ENCODE measurements around the gene ELF2. TPM values are rescaled to one million over a fixed set of nuclear protein-coding genes. Genes with fewer than 3 reads are reported as not detected.

Gene ELF2
- total and polyA plus RNA-seq, 2 experiments from 2014 or later: 38.2 to 48.8 TPM

DNA sequence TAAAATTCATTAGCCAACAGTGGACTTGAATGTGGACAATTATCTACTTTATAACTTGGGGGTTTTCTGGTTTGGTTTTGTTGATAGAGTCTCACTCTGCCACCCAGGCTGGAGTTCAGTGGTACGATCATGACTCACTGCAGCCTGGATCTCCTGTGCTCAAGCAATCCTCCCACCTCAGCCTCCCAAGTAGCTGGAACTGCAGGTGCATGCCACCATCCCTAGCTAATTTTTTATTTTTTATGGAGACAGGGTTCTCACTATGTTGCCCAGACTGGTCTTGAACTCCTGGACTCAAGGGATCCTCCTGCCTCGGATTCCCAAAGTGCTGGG is 12.4 kb upstream of the ELF2 start:
- Histone ChIP-seq H3K4me2 (no peak overlapping the region), H3K27me3 (ENCODE audit: insufficient read depth) (no peaks in the 10 kb centered on the region), H3K36me3 (ENCODE audit: insufficient read depth) (no peaks in the 10 kb centered on the region), H3K79me2 (replicated peaks; ENCODE audit: insufficient read depth) (no peaks in the 10 kb centered on the region), H3K27ac (ENCODE audit: low read depth) (no peak overlapping the region; the same call in 1 of the 2 replicates), H2AFZ (peak overlapping the region; percentile 33; the same call in 1 of the 2 replicates), H4K20me1 (replicated peaks; ENCODE audit: insufficient read depth) (no peaks in the 10 kb centered on the region), H3F3A (replicated peaks; ENCODE audit: low read depth) (peaks cover 4% of the 10 kb centered on the region; the same call in 1 of the 2 replicates), H3K4me3 (no peak overlapping the region), H3K4me1 (ENCODE audit: insufficient read depth) (peaks cover 9% of the 10 kb centered on the region; the same call in 1 of the 2 replicates), H3K9me2 (ENCODE audit: insufficient read depth) (no peaks in the 10 kb centered on the region)
- peaks cover 2% of the 10 kb centered on the region for H3K27me3 Mint-ChIP-seq (ENCODE audit: insufficient read depth, low read depth, poor library complexity)
- peaks cover 9% of the 10 kb centered on the region for H3K4me1 Mint-ChIP-seq
- peak overlapping the region; percentile 76 for H3K27ac Mint-ChIP-seq
- H3K4me3 Mint-ChIP-seq: no peak overlapping the region
- no peak for ATAC-seq
- no peak for DNase-seq (ENCODE audit: low spot score)
- no peaks in the 10 kb centered on the region for H3K9me3 Mint-ChIP-seq
- H3K36me3 Mint-ChIP-seq (ENCODE audit: low read depth): no peaks in the 10 kb centered on the region
- TF ChIP-seq EZH2phosphoT487 (IDR thresholded peaks at IDR 0.05; ENCODE audit: unreplicated experiment) (no peak), CREB1 (CRISPR knock-in tag; IDR thresholded peaks at IDR 0.05; ENCODE audit: low read depth) (no peak), NANOG (IDR thresholded peaks at IDR 0.05; ENCODE audit: borderline replicate concordance) (no peak), POLR2AphosphoS5 (IDR thresholded peaks at IDR 0.05; ENCODE audit: low read depth) (no peak), STAT1 (IDR thresholded peaks at IDR 0.05; ENCODE audit: unreplicated experiment) (no peak), ZNF114 (CRISPR knock-in tag; IDR thresholded peaks at IDR 0.05) (no peak), JUNB (IDR thresholded peaks at IDR 0.05; ENCODE audit: unreplicated experiment) (no peak), ZNF331 (CRISPR knock-in tag; IDR thresholded peaks at IDR 0.05; ENCODE audit: low read depth) (no peak)
- TF ChIP-seq, protein P1, sequence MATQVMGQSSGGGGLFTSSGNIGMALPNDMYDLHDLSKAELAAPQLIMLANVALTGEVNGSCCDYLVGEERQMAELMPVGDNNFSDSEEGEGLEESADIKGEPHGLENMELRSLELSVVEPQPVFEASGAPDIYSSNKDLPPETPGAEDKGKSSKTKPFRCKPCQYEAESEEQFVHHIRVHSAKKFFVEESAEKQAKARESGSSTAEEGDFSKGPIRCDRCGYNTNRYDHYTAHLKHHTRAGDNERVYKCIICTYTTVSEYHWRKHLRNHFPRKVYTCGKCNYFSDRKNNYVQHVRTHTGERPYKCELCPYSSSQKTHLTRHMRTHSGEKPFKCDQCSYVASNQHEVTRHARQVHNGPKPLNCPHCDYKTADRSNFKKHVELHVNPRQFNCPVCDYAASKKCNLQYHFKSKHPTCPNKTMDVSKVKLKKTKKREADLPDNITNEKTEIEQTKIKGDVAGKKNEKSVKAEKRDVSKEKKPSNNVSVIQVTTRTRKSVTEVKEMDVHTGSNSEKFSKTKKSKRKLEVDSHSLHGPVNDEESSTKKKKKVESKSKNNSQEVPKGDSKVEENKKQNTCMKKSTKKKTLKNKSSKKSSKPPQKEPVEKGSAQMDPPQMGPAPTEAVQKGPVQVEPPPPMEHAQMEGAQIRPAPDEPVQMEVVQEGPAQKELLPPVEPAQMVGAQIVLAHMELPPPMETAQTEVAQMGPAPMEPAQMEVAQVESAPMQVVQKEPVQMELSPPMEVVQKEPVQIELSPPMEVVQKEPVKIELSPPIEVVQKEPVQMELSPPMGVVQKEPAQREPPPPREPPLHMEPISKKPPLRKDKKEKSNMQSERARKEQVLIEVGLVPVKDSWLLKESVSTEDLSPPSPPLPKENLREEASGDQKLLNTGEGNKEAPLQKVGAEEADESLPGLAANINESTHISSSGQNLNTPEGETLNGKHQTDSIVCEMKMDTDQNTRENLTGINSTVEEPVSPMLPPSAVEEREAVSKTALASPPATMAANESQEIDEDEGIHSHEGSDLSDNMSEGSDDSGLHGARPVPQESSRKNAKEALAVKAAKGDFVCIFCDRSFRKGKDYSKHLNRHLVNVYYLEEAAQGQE (IDR thresholded peaks at IDR 0.05; ENCODE audit: unreplicated experiment): no peak
- TF ChIP-seq, protein P2, sequence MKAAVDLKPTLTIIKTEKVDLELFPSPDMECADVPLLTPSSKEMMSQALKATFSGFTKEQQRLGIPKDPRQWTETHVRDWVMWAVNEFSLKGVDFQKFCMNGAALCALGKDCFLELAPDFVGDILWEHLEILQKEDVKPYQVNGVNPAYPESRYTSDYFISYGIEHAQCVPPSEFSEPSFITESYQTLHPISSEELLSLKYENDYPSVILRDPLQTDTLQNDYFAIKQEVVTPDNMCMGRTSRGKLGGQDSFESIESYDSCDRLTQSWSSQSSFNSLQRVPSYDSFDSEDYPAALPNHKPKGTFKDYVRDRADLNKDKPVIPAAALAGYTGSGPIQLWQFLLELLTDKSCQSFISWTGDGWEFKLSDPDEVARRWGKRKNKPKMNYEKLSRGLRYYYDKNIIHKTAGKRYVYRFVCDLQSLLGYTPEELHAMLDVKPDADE (IDR thresholded peaks at IDR 0.05): no peak
- TF ChIP-seq, protein P3, sequence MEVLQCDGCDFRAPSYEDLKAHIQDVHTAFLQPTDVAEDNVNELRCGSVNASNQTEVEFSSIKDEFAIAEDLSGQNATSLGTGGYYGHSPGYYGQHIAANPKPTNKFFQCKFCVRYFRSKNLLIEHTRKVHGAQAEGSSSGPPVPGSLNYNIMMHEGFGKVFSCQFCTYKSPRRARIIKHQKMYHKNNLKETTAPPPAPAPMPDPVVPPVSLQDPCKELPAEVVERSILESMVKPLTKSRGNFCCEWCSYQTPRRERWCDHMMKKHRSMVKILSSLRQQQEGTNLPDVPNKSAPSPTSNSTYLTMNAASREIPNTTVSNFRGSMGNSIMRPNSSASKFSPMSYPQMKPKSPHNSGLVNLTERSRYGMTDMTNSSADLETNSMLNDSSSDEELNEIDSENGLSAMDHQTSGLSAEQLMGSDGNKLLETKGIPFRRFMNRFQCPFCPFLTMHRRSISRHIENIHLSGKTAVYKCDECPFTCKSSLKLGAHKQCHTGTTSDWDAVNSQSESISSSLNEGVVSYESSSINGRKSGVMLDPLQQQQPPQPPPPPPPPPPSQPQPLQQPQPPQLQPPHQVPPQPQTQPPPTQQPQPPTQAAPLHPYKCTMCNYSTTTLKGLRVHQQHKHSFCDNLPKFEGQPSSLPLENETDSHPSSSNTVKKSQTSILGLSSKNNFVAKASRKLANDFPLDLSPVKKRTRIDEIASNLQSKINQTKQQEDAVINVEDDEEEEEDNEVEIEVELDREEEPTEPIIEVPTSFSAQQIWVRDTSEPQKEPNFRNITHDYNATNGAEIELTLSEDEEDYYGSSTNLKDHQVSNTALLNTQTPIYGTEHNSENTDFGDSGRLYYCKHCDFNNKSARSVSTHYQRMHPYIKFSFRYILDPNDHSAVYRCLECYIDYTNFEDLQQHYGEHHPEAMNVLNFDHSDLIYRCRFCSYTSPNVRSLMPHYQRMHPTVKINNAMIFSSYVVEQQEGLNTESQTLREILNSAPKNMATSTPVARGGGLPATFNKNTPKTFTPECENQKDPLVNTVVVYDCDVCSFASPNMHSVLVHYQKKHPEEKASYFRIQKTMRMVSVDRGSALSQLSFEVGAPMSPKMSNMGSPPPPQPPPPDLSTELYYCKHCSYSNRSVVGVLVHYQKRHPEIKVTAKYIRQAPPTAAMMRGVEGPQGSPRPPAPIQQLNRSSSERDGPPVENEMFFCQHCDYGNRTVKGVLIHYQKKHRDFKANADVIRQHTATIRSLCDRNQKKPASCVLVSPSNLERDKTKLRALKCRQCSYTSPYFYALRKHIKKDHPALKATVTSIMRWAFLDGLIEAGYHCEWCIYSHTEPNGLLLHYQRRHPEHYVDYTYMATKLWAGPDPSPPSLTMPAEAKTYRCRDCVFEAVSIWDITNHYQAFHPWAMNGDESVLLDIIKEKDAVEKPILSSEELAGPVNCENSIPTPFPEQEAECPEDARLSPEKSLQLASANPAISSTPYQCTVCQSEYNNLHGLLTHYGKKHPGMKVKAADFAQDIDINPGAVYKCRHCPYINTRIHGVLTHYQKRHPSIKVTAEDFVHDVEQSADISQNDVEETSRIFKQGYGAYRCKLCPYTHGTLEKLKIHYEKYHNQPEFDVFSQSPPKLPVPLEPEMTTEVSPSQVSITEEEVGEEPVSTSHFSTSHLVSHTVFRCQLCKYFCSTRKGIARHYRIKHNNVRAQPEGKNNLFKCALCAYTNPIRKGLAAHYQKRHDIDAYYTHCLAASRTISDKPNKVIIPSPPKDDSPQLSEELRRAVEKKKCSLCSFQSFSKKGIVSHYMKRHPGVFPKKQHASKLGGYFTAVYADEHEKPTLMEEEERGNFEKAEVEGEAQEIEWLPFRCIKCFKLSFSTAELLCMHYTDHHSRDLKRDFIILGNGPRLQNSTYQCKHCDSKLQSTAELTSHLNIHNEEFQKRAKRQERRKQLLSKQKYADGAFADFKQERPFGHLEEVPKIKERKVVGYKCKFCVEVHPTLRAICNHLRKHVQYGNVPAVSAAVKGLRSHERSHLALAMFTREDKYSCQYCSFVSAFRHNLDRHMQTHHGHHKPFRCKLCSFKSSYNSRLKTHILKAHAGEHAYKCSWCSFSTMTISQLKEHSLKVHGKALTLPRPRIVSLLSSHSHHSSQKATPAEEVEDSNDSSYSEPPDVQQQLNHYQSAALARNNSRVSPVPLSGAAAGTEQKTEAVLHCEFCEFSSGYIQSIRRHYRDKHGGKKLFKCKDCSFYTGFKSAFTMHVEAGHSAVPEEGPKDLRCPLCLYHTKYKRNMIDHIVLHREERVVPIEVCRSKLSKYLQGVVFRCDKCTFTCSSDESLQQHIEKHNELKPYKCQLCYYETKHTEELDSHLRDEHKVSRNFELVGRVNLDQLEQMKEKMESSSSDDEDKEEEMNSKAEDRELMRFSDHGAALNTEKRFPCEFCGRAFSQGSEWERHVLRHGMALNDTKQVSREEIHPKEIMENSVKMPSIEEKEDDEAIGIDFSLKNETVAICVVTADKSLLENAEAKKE (CRISPR knock-in tag; IDR thresholded peaks at IDR 0.05): no peak
- TF ChIP-seq, protein P4, sequence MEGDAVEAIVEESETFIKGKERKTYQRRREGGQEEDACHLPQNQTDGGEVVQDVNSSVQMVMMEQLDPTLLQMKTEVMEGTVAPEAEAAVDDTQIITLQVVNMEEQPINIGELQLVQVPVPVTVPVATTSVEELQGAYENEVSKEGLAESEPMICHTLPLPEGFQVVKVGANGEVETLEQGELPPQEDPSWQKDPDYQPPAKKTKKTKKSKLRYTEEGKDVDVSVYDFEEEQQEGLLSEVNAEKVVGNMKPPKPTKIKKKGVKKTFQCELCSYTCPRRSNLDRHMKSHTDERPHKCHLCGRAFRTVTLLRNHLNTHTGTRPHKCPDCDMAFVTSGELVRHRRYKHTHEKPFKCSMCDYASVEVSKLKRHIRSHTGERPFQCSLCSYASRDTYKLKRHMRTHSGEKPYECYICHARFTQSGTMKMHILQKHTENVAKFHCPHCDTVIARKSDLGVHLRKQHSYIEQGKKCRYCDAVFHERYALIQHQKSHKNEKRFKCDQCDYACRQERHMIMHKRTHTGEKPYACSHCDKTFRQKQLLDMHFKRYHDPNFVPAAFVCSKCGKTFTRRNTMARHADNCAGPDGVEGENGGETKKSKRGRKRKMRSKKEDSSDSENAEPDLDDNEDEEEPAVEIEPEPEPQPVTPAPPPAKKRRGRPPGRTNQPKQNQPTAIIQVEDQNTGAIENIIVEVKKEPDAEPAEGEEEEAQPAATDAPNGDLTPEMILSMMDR (conservative IDR thresholded peaks at IDR 0.05; ENCODE audit: low read depth in 2 of 2): no peak
